GM23248 (cell line): ENCODE measurements around the gene AP1G2. TPM values are rescaled to one million over a fixed set of nuclear protein-coding genes. Genes with fewer than 3 reads are reported as not detected.
A peak's percentile ranks its signal among the peaks of the same experiment; 100 is the strongest.

Experiments used
- DNase-seq: peaks from one replicate; pipeline ENCODE4 v3.0.0-alpha.2; 2015
- H2AFZ ChIP-seq: fragments of 200-600 bp; sonication (generic); 2 replicates; pipeline ENCODE4 v1.6.1; 2016; ENCODE audit warnings: antibody characterized with exemption
- H3F3A ChIP-seq: fragments of 200-600 bp; sonication (generic); 2 replicates; pipeline ENCODE4 v1.6.1; 2016; ENCODE audit warnings: mild to moderate bottlenecking, antibody characterized with exemption, mixed run types; ENCODE audit not compliant: insufficient read depth
- H3K27ac ChIP-seq: fragments of 200-600 bp; sonication (generic); 2 replicates; pipeline ENCODE4 v1.5.1; 2016; ENCODE audit warnings: mild to moderate bottlenecking
- H3K27me3 ChIP-seq: fragments of 200-600 bp; sonication (generic); replicated peaks from 2 replicates; pipeline ENCODE4 v1.6.1; 2016; ENCODE audit warnings: mild to moderate bottlenecking; ENCODE audit not compliant: insufficient read depth
- H3K36me3 ChIP-seq: fragments of 200-600 bp; sonication (generic); 2 replicates; pipeline ENCODE4 v1.6.1; 2016; ENCODE audit warnings: low read depth, mild to moderate bottlenecking
- H3K4me1 ChIP-seq: fragments of 200-600 bp; sonication (generic); 2 replicates; pipeline ENCODE4 v1.6.1; 2016; ENCODE audit warnings: mild to moderate bottlenecking; ENCODE audit not compliant: insufficient read depth
- H3K4me2 ChIP-seq: fragments of 200-600 bp; sonication (generic); one replicate; pipeline ENCODE4 v1.6.1; 2016; ENCODE audit warnings: mild to moderate bottlenecking; ENCODE audit not compliant: unreplicated experiment
- H3K4me3 ChIP-seq: fragments of 200-600 bp; sonication (generic); 2 replicates; pipeline ENCODE4 v1.5.1; 2016; ENCODE audit warnings: mild to moderate bottlenecking
- H3K79me2 ChIP-seq: fragments of 200-600 bp; sonication (generic); 2 replicates; pipeline ENCODE4 v1.6.1; 2016; ENCODE audit warnings: mild to moderate bottlenecking; ENCODE audit not compliant: insufficient read depth
- H3K9ac ChIP-seq: fragments of 200-600 bp; sonication (generic); 2 replicates; pipeline ENCODE4 v1.6.1; 2016; ENCODE audit warnings: mild to moderate bottlenecking
- H3K9me2 ChIP-seq: fragments of 200-600 bp; sonication (generic); 2 replicates; pipeline ENCODE4 v1.6.1; 2016; ENCODE audit warnings: mixed run types, mild to moderate bottlenecking, moderate library complexity; ENCODE audit not compliant: insufficient read depth
- H3K9me3 ChIP-seq: fragments of 200-600 bp; sonication (generic); one replicate; pipeline ENCODE4 v1.6.1; 2017; ENCODE audit warnings: low read depth
- H4K20me1 ChIP-seq: fragments of 200-600 bp; sonication (generic); 2 replicates; pipeline ENCODE4 v1.6.0; 2016; ENCODE audit not compliant: insufficient read depth
- EZH2 ChIP-seq: fragments of 200-600 bp; sonication (generic); IDR thresholded peaks from 2 replicates; pipeline ENCODE4 v1.6.1; 2018; ENCODE audit warnings: antibody characterized with exemption, mild to moderate bottlenecking; ENCODE audit not compliant: insufficient read depth, poor library complexity, severe bottlenecking
- EZH2phosphoT487 ChIP-seq: fragments of 200-600 bp; sonication (generic); IDR thresholded peaks from 2 replicates; pipeline ENCODE4 v1.6.1; 2018; ENCODE audit warnings: antibody characterized with exemption, moderate library complexity, mild to moderate bottlenecking, low read depth; ENCODE audit not compliant: insufficient read depth
- WGBS, 2 experiments: methylation state at CpG; one replicate each; pipeline ENCODE4 v1.1.6; 2015 to 2017; ENCODE audit warnings: low lambda C conversion rate in 2 of 2, low coverage in 1 of 2; ENCODE audit errors: missing lambda C conversion rate in 2 of 2; 5-methylcytosine and 5-hydroxymethylcytosine counted together
- in situ Hi-C: fragments of 300-500 bp; cut with MboI; formaldehyde crosslinking; loops from 2 replicates; pipeline ENCODE4 v1.15.0; 2020
- polyA plus RNA-seq: library from polyadenylated mRNA; unstranded; fragments of >200 nt; fragmentation: Nextera tagmentation; extraction: Ambion mirVana; gene quantifications from 2 replicates; pipeline ENCODE4 v1.2.1, GENCODE V29; 2016
- total RNA-seq: library from RNA; depleted of rRNA; stranded (reverse); fragments of >200 nt; shearing (Covaris generic); gene quantifications from 2 replicates; pipeline ENCODE4 v1.2.3, GENCODE V29; 2014

AP1G2 gene
- total and polyA plus RNA-seq, 2 experiments from 2014 or later, result 10.2 to 13.7 TPM

DNA sequence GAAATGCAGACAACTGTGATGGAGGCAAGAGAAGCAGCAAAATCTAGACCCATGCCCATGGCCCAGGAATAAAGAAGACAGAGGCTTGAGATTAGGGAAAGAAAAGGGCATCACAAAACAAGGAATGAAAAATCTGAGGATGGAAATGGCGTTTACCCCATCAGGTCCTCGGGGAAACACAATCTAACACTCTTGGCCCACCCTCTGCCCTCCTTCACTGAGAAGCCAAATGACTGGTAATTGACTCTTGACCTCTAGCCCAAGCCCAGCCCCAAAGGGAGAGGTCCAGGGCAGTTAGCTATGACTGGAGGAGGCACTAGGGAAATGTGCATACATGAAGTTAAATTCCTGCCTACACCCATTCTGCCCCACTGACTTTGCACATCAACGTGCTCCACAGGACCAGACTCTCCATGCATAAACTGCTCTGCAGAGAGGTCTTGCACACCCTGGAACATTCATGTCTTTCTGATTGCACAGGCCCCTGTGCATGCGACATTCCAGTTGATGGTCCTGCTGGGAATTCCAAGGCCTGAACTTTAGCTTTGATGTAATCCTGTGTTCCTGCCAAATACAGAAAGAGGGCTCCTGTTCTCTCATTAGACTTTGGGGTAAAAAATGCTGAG lies 21.7 kb downstream of the AP1G2 start:
- no peaks in the 10 kb centered on the region for H3K79me2 ChIP-seq
- no peak overlapping the region for H3K9ac ChIP-seq
- H2AFZ ChIP-seq, result no peak overlapping the region
- no peaks in the 10 kb centered on the region for H3F3A ChIP-seq
- no peak for TF ChIP-seq EZH2
- TF ChIP-seq EZH2phosphoT487, result no peak
- no peaks in the 10 kb centered on the region for H3K36me3 ChIP-seq
- no peaks in the 10 kb centered on the region for H3K9me2 ChIP-seq
- no peak overlapping the region for H3K4me2 ChIP-seq
- no peak overlapping the region for H3K27ac ChIP-seq
- WGBS, 2 experiments, result 75 to 87% methylated on average over 4 of the region's 4 CpGs
- no peaks in the 10 kb centered on the region for H3K27me3 ChIP-seq
- H3K4me3 ChIP-seq, result no peak overlapping the region
- in situ Hi-C loops, result no loop called here
- no peaks in the 10 kb centered on the region for H3K9me3 ChIP-seq
- H4K20me1 ChIP-seq, result no peaks in the 10 kb centered on the region
- H3K4me1 ChIP-seq, result no peaks in the 10 kb centered on the region
- no peak for DNase-seq

- TF ChIP-seq EZH2 (no peak), EZH2phosphoT487 (no peak)
- Histone ChIP-seq H2AFZ (peak overlapping the region; percentile 53; the same call in 1 of the 2 replicates), H3K27me3 (no peaks in the 10 kb centered on the region), H4K20me1 (no peaks in the 10 kb centered on the region), H3K4me2 (no peak overlapping the region), H3F3A (no peaks in the 10 kb centered on the region), H3K36me3 (no peaks in the 10 kb centered on the region), H3K4me1 (no peaks in the 10 kb centered on the region), H3K79me2 (no peaks in the 10 kb centered on the region), H3K9me2 (no peaks in the 10 kb centered on the region), H3K9ac (no peak overlapping the region), H3K4me3 (no peak overlapping the region), H3K27ac (no peak overlapping the region), H3K9me3 (no peaks in the 10 kb centered on the region)
- in situ Hi-C loops, result no loop called here
- DNase-seq, result peak; percentile 24
- WGBS, 2 experiments, result 39 to 49% methylated on average over 21 to 24 of the region's 25 CpGs
Measured at GRCh38 chr14:23544511-23545447, 22.8 kb downstream of the AP1G2 start.

- WGBS, 2 experiments, result 92 to 95% methylated on average over 5 of the region's 5 CpGs
- in situ Hi-C loops, result no loop called here
- Histone ChIP-seq H3K9ac (no peak overlapping the region), H4K20me1 (no peaks in the 10 kb centered on the region), H3K9me2 (no peaks in the 10 kb centered on the region), H3K4me2 (no peak overlapping the region), H3K4me3 (no peak overlapping the region), H3K9me3 (no peaks in the 10 kb centered on the region), H3K4me1 (no peaks in the 10 kb centered on the region), H2AFZ (no peak overlapping the region), H3K27me3 (no peaks in the 10 kb centered on the region), H3F3A (no peaks in the 10 kb centered on the region), H3K36me3 (no peaks in the 10 kb centered on the region), H3K27ac (no peak overlapping the region), H3K79me2 (no peaks in the 10 kb centered on the region)
- TF ChIP-seq EZH2, result no peak
- no peak for TF ChIP-seq EZH2phosphoT487
- DNase-seq, result no peak
Measured at GRCh38 chr14:23543403-23543802, 24.2 kb downstream of the AP1G2 start.

DNA sequence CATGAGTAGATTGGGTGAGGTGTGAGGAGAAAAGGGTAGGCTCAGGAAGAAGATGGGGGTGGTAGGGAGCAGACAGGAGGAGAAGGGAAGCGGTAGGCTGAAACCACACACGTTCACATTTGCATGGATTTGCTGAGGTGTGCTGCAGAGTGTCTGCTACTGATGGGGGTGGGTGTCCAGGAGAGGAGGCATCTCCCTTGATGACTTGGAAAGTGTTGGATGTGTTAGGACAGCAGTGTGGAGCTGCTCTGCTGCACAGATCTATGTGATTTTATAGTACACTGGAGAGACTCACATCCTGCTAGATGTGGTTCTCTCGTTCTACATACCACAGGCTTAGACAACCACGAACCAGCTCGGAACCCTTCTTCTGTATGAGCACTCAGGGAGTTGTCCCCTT lies 25.3 kb downstream of the AP1G2 start:
- Histone ChIP-seq H2AFZ (no peak overlapping the region), H3F3A (no peaks in the 10 kb centered on the region), H3K4me2 (no peak overlapping the region), H3K27ac (no peak overlapping the region), H3K79me2 (no peaks in the 10 kb centered on the region), H3K9me2 (no peaks in the 10 kb centered on the region), H3K9me3 (no peaks in the 10 kb centered on the region), H4K20me1 (no peaks in the 10 kb centered on the region), H3K4me1 (no peaks in the 10 kb centered on the region), H3K36me3 (no peaks in the 10 kb centered on the region), H3K27me3 (no peaks in the 10 kb centered on the region), H3K9ac (no peak overlapping the region), H3K4me3 (no peak overlapping the region)
- WGBS, 2 experiments, result 61 to 62% methylated on average over 5 of the region's 5 CpGs
- DNase-seq, result no peak
- TF ChIP-seq EZH2, result no peak
- TF ChIP-seq EZH2phosphoT487, result no peak
- in situ Hi-C loops, result no loop called here
